ENCODE data around the gene EBPL. TPM values are rescaled to one million over a fixed set of nuclear protein-coding genes. Genes with fewer than 3 reads are reported as not detected.

The EBPL gene
- total RNA-seq, 2 donors from 2014 or later = 12.2 to 43.9 TPM

DNA sequence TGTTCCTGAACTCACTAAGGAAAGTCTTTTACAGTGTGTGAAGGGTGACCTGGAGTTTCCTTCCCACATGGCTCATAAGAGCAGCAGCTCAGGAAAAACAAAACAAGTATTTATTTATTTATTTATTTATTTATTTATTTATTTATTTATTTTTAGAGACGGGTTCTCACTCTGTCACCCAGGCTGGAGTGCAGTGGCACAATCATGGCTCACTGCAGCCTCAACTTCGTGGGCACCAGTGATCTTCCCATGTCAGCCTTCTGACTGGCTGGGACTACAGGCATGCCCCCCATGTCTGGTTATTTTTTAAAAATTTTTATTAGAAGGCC is 52.6 kb downstream of the EBPL start:
- ATAC-seq (ENCODE audit: insufficient number of reproducible peaks, low FRiP score, low read depth) (no peak), DNase-seq (ENCODE audit: low spot score) (no peak)
- no peak overlapping the region for H3K27ac ChIP-seq
- no peaks in the 10 kb centered on the region for H3K36me3 ChIP-seq
- H3K4me3 ChIP-seq = no peak overlapping the region
- TF ChIP-seq, protein P1, sequence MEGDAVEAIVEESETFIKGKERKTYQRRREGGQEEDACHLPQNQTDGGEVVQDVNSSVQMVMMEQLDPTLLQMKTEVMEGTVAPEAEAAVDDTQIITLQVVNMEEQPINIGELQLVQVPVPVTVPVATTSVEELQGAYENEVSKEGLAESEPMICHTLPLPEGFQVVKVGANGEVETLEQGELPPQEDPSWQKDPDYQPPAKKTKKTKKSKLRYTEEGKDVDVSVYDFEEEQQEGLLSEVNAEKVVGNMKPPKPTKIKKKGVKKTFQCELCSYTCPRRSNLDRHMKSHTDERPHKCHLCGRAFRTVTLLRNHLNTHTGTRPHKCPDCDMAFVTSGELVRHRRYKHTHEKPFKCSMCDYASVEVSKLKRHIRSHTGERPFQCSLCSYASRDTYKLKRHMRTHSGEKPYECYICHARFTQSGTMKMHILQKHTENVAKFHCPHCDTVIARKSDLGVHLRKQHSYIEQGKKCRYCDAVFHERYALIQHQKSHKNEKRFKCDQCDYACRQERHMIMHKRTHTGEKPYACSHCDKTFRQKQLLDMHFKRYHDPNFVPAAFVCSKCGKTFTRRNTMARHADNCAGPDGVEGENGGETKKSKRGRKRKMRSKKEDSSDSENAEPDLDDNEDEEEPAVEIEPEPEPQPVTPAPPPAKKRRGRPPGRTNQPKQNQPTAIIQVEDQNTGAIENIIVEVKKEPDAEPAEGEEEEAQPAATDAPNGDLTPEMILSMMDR (IDR thresholded peaks at IDR 0.05) = no peak
- no peaks in the 10 kb centered on the region for H3K27me3 ChIP-seq (replicated peaks; ENCODE audit: insufficient read depth)
- H3K9me3 ChIP-seq = no peaks in the 10 kb centered on the region
- no peaks in the 10 kb centered on the region for H3K4me1 ChIP-seq (ENCODE audit: control insufficient read depth in 1 of 2, low read depth in 2 of 2)

DNA sequence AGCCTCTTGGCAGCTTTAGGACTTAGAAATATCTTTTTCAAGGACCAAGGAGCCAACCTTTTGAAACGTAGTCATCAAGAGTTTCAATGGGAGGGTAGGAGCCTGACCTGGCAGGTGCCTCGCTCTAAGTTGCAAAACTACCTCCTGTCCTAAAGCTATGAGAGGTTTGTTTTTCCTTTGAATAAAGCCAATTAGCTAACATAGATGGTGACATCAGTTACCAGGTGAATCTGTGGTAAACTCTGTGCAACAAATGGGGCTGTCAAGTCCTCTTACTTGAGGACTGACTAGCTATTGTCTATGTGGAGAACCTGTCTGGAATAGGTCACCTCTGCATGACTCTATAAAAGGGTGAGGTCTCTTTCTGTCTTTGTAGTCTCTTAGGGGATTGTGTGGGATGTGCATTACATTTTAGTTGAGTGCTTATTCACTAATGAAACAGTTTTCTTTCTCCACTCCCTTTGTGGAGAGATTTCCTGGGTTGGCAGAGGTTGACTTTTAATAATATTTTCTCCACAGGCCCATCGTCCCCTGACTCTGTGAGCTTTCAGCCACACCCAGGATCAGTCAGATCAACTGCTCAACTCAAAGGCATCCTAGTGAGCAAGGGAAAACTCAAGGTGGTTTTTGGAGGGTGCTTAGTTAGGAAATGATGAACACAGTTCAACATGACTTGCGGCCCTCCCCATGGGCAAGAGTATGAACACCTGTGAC is 53.1 kb downstream of the EBPL start:
- Histone ChIP-seq H3K27ac (no peak overlapping the region), H3K9me3 (no peaks in the 10 kb centered on the region), H3K27me3 (replicated peaks; ENCODE audit: insufficient read depth) (no peaks in the 10 kb centered on the region), H3K36me3 (no peaks in the 10 kb centered on the region), H3K4me1 (ENCODE audit: control insufficient read depth in 1 of 2, low read depth in 2 of 2) (no peaks in the 10 kb centered on the region), H3K4me3 (no peak overlapping the region)
- DNase-seq (ENCODE audit: low spot score) (no peak), ATAC-seq (ENCODE audit: insufficient number of reproducible peaks, low FRiP score, low read depth) (no peak)
- TF ChIP-seq, protein P1 (IDR thresholded peaks at IDR 0.05) = no peak

GRCh38 chr13:49636705-49637104 is 54.6 kb downstream of the EBPL start:
- Histone ChIP-seq H3K9me3 (no peaks in the 10 kb centered on the region), H3K36me3 (no peaks in the 10 kb centered on the region), H3K4me1 (ENCODE audit: control insufficient read depth in 1 of 2, low read depth in 2 of 2) (no peaks in the 10 kb centered on the region), H3K27ac (no peak overlapping the region), H3K27me3 (replicated peaks; ENCODE audit: insufficient read depth) (no peaks in the 10 kb centered on the region), H3K4me3 (no peak overlapping the region)
- TF ChIP-seq, protein P1 (IDR thresholded peaks at IDR 0.05) = no peak
- DNase-seq (ENCODE audit: low spot score) (no peak), ATAC-seq (ENCODE audit: insufficient number of reproducible peaks, low FRiP score, low read depth) (no peak)

GRCh38 chr13:49635599-49636433 is 55.5 kb downstream of the EBPL start:
- ATAC-seq (ENCODE audit: insufficient number of reproducible peaks, low FRiP score, low read depth) (peak; percentile 55), DNase-seq (ENCODE audit: low spot score) (no peak)
- Histone ChIP-seq H3K27me3 (replicated peaks; ENCODE audit: insufficient read depth) (no peaks in the 10 kb centered on the region), H3K4me3 (peak overlapping the region; percentile 51), H3K36me3 (no peaks in the 10 kb centered on the region), H3K27ac (no peak overlapping the region), H3K9me3 (no peaks in the 10 kb centered on the region), H3K4me1 (ENCODE audit: control insufficient read depth in 1 of 2, low read depth in 2 of 2) (no peaks in the 10 kb centered on the region)
- TF ChIP-seq, protein P1 (IDR thresholded peaks at IDR 0.05) = no peak

DNA sequence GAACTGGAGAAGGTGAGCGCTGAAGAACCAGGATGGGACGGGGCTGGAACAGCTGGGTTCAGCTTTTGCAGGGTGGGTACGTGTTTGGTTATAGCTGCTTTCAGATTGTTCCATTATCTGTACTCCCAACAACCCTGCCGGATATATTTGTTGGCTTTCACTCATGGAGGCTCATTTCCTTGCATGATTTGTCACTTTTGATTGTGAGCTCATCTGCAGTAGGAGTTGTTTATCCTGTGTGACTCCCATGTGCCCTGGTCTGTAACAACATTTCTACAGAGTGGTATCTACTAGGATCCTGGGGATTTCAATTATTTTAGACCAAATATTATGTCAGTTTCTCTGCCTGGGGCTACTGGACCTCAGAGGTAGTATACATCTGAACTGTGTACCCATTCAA is 57.6 kb downstream of the EBPL start:
- Histone ChIP-seq H3K27ac (no peak overlapping the region), H3K9me3 (no peaks in the 10 kb centered on the region), H3K4me3 (no peak overlapping the region), H3K36me3 (no peaks in the 10 kb centered on the region), H3K27me3 (replicated peaks; ENCODE audit: insufficient read depth) (no peaks in the 10 kb centered on the region), H3K4me1 (ENCODE audit: control insufficient read depth in 1 of 2, low read depth in 2 of 2) (no peaks in the 10 kb centered on the region)
- TF ChIP-seq, protein P1 (IDR thresholded peaks at IDR 0.05) = no peak
- no peak for DNase-seq (ENCODE audit: low spot score)
- ATAC-seq (ENCODE audit: insufficient number of reproducible peaks, low FRiP score, low read depth) = no peak

Data from thoracic aorta (tissue), 2 donors.